K562 (cell line): ENCODE data around the gene KRT75.

ENCODE experiments used
- ATF2 ChIP-seq: sonication (generic); formaldehyde crosslinking; IDR thresholded peaks from 2 replicates; pipeline ENCODE4 v1.8.1; 2022; ENCODE audit warnings: missing genetic modification reagents
- ATF7 ChIP-seq: fragments of 450-650 bp; IDR thresholded peaks from 2 replicates; pipeline ENCODE4 v1.7.1; 2014; ENCODE audit warnings: mild to moderate bottlenecking, moderate library complexity
- CHD4 ChIP-seq: fragments of 200-600 bp; sonication (generic); IDR thresholded peaks from 3 replicates; pipeline ENCODE4 v1.6.1; 2012; ENCODE audit warnings: low read depth, mild to moderate bottlenecking, mixed read lengths, low read length, inconsistent platforms; ENCODE audit not compliant: insufficient read depth, insufficient replicate concordance, poor library complexity, severe bottlenecking
- CTCF ChIP-seq, 3 experiments: IDR thresholded peaks in 2 of 3; conservative IDR thresholded peaks in 1 of 3; 2 replicates each; pipeline ENCODE4 v1.5.1; 2011 to 2012; ENCODE audit warnings: low read length in 3 of 3, mild to moderate bottlenecking in 3 of 3, control low read depth in 2 of 3, improper control_type of control experiment in 1 of 3, inconsistent platforms in 1 of 3, low read depth in 1 of 3, mixed read lengths in 1 of 3, moderate library complexity in 1 of 3; ENCODE audit not compliant: insufficient read depth in 2 of 3
- EZH2 ChIP-seq: IDR thresholded peaks from 2 replicates; pipeline ENCODE4 v1.6.1; 2012; ENCODE audit warnings: low read depth, mild to moderate bottlenecking, inconsistent platforms, low read length, borderline replicate concordance
- FOS ChIP-seq: IDR thresholded peaks from 3 replicates; pipeline ENCODE4 v1.6.1; 2011; ENCODE audit not compliant: insufficient read length; ENCODE audit errors: extremely low read depth
- GABPB1 ChIP-seq: sonication (generic); formaldehyde crosslinking; IDR thresholded peaks from 2 replicates; pipeline ENCODE4 v1.8.0; 2022; ENCODE audit warnings: mild to moderate bottlenecking, missing genetic modification reagents
- HDAC6 ChIP-seq: IDR thresholded peaks from 2 replicates; pipeline ENCODE4 v1.6.1; 2012; ENCODE audit warnings: low read depth, mild to moderate bottlenecking, control low read depth, inconsistent platforms, low read length, moderate library complexity
- LCOR ChIP-seq: sonication (generic); formaldehyde crosslinking; IDR thresholded peaks from 2 replicates; pipeline ENCODE4 v1.8.0; 2022; ENCODE audit warnings: mild to moderate bottlenecking, missing genetic modification reagents
- MAFK ChIP-seq: IDR thresholded peaks from 2 replicates; pipeline ENCODE4 v1.6.1; 2011; ENCODE audit warnings: low read length, improper control_type of control experiment
- MYNN ChIP-seq, 2 experiments: sonication (generic); formaldehyde crosslinking in 1 of 2; IDR thresholded peaks; 2 replicates each; pipeline versions ENCODE4 v1.5.0 to v1.6.1; 2016 to 2020; ENCODE audit warnings: antibody characterized with exemption in 1 of 2, missing genetic modification reagents in 1 of 2
- TAF1 ChIP-seq: IDR thresholded peaks from 2 replicates; pipeline ENCODE4 v1.6.1; 2011; ENCODE audit warnings: mild to moderate bottlenecking, low read length, moderate library complexity; ENCODE audit not compliant: insufficient read depth, control insufficient read depth, severe bottlenecking; ENCODE audit errors: extremely low read depth
- ZBTB9 ChIP-seq: fragments of 450-650 bp; formaldehyde crosslinking; IDR thresholded peaks from 2 replicates; pipeline ENCODE4 v1.4.0; 2020; ENCODE audit warnings: mild to moderate bottlenecking, moderate library complexity

- TF ChIP-seq HDAC6 (no peak), CHD4 (no peak), MYNN (IDR thresholded peaks at IDR 0.05) (no peak), MYNN (CRISPR knock-in tag; IDR thresholded peaks at IDR 0.05) (no peak), ZBTB9 (CRISPR knock-in tag) (no peak), EZH2 (no peak), ATF2 (CRISPR knock-in tag) (no peak), TAF1 (no peak), MAFK (no peak), CTCF (IDR thresholded peaks at IDR 0.05 in 2 of 3, conservative IDR thresholded peaks at IDR 0.05 in 1 of 3; ENCODE audit: insufficient read depth in 2 of 3, low read depth in 1 of 3, low read length in 3 of 3) (peak; percentile 44 to 48 (median 45); a peak in 5 of 6 replicates), ATF7 (no peak), LCOR (CRISPR knock-in tag) (no peak), FOS (no peak), GABPB1 (CRISPR knock-in tag) (no peak)
Measured at GRCh38 chr12:52380271-52380694, 53.9 kb downstream of the KRT75 start.
